HG03135 (cell line): ENCODE measurements around the gene BRMS1.
"Not testable (repeated sequence)": the region's sequence is repeated elsewhere in the genome, so short reads cannot be mapped to it uniquely, and the experiment has no call there.

ENCODE experiments used
- ATAC-seq: cut with Tn5 transposase; IDR thresholded peaks from one replicate; pipeline ENCODE4 v1.9.1; 2021; ENCODE audit warnings: mild to moderate bottlenecking, moderate library complexity; ENCODE audit not compliant: unreplicated experiment

BRMS1 gene, protein sequence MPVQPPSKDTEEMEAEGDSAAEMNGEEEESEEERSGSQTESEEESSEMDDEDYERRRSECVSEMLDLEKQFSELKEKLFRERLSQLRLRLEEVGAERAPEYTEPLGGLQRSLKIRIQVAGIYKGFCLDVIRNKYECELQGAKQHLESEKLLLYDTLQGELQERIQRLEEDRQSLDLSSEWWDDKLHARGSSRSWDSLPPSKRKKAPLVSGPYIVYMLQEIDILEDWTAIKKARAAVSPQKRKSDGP

DNA sequence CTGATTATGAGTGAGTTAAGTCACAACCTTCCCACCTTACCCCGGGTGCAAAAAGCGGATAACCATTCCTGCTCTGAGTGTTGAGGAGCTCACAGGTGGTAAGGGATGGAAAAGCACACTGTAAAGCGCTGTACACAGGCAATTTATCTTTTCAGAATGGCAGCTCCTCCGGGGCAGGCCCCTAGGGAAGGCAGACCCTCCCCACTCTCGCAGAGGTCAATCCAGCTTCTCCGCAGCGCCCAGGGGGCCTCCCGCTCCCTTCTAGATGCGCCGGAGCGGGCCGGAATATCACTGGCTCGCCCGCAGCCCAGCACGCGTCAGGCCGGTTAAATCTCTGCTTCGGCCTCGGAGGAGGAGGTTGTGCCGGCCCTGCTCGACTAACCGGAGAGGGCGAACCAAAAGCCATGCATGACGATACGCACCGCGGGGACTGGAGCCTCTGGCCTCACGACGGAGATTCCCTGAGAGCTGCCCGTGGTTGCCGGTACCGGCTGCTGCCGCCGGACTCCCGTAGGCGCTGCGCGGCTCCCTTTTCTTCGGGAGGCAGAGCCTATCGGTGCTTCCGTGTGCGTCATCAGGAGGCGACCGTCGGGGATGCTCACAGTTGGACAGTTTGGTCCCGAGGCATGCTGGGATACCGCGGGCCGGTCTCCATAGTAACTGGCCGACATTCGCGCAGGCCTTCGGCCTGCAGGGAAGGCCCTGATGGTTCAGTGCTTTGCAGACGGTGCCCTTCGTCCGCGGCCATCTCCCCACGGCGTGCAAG is at the start of gene BRMS1:
TSS of gene BRMS1 (minus strand) at position 555 of the 766 bp plus-strand sequence. CDS start 2,870 bp downstream, outside the sequence.
- peak; percentile 68 for ATAC-seq

DNA sequence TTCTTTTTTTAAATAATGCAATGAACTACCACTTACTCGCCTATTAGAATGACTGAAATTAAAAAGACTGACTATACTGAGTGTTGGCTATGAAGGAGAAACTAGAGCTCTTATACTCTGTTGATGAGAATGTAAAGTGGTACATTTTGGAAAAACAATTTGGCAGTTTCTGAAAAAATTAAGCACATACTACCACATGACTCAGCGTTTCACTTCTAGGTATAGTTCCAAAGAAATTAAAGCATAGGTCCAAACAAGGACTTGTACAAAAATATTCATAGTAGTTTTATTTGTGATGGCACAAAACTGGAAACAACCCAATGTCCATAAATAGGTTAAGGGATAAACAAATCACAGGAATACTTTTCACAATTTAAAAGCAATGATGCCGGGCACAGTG is 49.0 kb upstream of the BRMS1 start:
- ATAC-seq: no peak

DNA sequence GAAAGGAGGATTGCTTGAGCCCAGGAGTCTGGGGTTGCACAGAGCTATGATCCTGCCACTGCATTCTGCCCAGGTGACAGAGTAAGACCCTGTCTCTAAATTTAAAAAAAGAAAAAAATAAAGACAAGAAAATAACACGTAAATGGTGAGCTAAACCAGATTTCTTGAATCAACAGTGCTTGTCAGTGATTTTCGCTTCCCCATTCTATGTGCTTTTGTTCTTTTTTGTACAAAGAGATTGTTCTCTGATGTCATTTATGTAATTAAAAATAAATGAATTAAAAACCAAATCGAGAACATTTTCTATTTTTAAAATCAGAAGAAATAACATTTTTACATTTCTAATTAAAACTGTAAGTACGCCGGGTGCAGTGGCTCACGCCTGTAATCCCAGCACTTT is 46.4 kb upstream of the BRMS1 start:
- ATAC-seq: no peak

- no peak for ATAC-seq
Observed at GRCh38 chr11:66388780-66389386, 44.0 kb upstream of the BRMS1 start.

DNA sequence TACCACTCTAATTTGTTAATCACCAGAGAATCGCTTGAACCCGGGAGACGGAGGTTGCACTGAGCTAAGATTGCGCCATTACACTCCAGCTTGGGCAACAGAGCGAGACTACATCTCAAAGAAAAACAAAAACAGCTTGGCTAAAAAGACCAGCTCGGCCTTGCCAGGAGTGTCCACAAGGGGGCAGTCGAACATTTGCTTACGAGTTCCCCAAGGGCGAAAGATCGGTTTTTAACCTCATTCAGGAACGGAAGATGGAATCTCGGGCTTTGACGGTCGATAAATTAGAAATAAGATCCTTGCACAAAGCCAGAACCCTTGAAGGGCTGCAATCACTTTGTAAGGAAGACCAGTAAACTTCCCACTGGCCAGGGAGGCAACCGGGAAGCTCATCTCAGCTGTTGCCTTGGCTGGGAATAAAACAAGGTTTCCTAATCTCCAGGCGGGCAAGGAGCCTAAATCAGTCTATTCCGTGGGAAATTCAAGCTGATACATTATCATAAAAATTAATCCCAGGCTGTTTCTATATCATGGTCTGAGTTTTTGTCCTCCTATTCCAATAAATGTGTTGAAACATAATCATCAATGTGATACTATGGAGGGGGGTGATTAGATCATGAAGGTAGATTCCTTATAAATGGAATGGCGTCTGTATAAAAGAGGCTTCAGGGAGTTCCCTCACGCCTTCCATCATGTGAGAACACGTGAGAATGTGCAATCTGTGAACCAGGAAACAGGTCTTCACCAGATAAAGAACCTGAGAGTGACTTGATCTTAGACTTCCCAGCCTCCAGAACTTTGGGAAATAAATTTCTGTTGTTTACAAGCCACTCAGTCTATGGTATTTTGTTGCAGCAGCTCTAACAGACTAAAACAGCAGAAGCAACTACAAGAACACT is 41.5 kb upstream of the BRMS1 start:
- ATAC-seq: no peak

- ATAC-seq: not testable (repeated sequence)
Observed at GRCh38 chr11:66384316-66384715, 39.4 kb upstream of the BRMS1 start.

DNA sequence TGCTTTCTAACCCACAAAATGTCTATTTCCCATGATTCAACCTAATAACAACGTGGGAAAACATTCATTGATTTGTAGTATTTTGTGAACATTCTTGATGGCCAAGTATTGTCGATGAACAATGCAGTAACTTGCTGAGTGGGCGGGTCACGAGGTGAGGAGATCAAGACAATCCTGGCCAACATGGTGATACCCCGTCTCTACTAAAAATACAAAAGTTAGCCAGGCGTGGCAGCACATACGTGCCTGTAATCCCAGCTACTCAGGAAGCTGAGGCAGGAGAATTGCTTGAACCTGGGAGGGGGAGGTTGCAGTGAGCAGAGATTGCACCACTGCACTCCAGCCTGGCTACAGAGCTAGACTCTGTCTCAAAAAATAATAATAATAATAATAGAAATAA is 35.4 kb upstream of the BRMS1 start:
- ATAC-seq: not testable (repeated sequence)

GRCh38 chr11:66373690-66374287 is 28.9 kb upstream of the BRMS1 start:
- ATAC-seq: not testable (repeated sequence)

GRCh38 chr11:66373265-66373664 is 28.4 kb upstream of the BRMS1 start:
- no peak for ATAC-seq

DNA sequence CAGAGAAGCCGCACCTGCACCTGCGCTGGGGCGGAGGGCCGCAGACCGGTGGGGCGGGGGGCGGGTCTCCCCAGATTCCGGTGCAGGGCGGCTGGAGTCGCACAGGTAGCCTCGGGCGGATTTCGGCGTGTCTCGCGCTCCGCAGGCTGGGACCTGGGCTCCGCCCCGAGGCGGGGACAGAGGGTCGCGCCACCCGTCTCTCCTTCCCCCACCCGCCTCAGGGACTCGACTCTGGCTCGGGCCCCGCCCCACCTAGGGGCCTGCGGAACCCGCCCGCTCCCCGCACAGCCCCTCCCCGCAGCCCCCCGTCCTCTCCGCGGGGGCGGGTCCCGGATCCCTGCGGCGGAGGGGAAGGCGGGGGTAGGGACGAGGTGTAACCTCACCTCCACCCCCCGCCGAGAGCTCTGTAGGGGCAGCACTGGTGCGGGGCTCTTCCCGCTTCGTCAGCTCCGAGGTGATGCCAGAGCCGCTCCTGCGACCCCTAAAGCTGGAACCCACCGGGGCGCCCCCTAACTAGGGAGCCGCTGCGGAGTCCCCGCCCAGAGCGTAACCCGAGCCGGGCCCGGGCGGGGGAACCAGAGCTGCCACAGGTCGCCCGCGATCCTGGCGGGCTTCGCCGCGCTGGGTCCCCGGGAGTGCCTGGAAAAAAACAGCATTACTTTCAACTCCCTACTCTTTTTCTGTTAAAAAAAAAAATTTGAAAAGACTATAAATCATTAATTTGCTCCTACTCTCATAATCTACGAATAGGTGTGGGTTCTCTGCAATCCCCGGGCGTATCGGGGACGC is 26.9 kb upstream of the BRMS1 start, which contains the start of gene SLC29A2:
TSS of gene SLC29A2 (minus strand) at position 134 of the 789 bp plus-strand sequence. CDS start 169 bp downstream, outside the sequence.
- ATAC-seq: peak; percentile 67

GRCh38 chr11:66369073-66369894 is 24.4 kb upstream of the BRMS1 start:
- no peak for ATAC-seq

GRCh38 chr11:66368484-66368883 is 23.6 kb upstream of the BRMS1 start:
- no peak for ATAC-seq

DNA sequence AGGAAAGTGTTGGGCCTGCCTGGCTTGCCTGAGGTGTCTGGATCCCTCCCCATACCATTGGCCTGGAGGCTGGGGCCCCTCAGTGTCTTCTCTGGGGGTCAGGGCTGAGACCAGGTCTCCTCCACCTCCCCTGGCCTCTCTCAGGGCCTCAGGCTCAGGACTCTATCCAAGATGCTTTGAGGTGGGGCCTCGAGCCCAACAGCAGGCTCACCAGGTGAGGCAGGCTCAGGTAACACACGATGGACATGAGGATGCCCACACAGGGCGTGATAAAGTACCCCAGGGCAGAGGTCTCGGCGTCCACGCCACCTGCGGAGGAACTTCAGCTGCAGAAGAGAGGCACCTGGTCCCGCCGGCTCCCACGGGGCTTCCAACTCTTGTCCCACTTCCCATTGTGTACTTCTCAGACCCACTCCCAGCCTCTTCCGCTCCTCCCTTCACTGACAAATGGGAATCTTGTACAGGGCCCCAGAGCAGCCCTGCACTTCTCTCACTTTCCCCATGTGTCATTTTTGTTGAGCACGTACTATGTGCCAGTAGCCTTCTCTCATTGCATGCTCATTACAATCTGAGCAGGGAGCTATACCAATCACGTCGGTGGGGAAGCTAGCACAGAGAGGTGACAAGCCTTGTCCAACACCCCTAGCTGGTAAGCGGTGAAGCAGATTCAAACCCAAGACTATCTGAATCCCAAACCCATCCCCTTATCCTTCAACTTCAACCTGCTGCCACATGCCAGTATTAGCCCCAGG is 22.8 kb upstream of the BRMS1 start:
- ATAC-seq: no peak

DNA sequence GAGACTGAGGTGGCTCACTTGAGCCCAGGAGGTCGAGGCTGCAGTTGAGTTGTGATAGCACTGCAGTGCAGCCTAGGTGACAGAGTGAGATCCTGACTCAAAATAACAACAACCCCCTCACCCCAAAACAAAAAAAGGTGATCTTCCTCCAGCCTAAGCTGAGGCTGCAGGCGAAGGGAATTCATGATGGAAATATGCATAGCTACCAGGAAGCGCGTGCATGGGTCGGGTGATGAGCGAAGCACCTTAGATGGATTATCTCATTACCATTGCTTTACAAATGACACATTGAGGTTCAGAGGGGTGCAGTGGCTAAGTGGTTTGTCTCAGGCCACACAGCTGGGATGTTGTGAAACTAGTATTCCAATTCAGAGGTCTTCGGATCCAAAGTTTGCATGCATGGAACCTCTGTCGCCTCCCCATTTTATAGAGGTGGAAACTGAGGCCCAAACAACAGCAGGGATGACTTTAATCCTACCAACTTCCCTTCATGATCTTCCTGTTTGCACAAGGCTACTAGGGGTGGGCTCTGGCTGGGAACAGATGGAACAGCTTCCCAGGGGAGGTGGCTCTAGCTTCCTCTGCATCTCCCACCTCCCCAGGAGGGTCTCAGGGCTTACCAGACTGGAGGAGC is 22.1 kb upstream of the BRMS1 start:
- ATAC-seq: no peak

- no peak for ATAC-seq
Observed at GRCh38 chr11:66365711-66366619, 21.1 kb upstream of the BRMS1 start.

GRCh38 chr11:66365166-66365565 is 20.3 kb upstream of the BRMS1 start:
- ATAC-seq: no peak
